ENCODE data around the gene MAPK8.

DNA sequence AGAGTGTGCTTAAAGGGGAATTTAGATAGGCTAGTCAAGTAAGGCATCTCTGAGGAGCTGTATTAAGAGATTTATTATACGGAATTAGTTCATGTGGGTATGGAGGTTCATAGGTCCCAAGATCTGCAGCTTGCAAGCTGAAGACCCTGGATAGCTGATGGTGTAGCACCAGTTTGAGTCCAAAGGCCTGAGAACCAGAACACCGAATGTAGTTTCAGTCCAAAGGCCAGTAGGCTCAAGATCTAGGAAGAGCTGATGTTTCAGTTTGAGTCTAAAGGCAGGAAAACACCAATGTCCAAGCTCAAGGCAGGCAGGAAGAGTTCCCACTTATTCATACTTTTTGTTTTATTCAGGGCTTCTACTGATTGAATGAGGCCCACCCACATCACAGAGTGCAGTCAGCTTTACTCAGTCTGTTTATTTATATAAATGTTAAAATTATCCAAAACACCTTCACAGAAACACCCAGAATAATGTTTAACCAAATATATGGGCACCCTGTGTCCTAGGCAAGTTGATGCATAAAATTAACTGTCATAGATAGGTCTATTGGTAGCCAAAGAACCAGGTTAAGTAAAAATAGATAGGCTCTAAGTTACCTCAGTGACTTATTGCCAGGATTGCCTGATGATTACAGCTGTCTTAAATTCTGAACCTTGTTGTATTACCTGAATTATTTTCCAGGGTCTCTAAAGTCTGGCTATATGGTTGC is 83.5 kb downstream of the MAPK8 start:
- TF ChIP-seq, protein P1, sequence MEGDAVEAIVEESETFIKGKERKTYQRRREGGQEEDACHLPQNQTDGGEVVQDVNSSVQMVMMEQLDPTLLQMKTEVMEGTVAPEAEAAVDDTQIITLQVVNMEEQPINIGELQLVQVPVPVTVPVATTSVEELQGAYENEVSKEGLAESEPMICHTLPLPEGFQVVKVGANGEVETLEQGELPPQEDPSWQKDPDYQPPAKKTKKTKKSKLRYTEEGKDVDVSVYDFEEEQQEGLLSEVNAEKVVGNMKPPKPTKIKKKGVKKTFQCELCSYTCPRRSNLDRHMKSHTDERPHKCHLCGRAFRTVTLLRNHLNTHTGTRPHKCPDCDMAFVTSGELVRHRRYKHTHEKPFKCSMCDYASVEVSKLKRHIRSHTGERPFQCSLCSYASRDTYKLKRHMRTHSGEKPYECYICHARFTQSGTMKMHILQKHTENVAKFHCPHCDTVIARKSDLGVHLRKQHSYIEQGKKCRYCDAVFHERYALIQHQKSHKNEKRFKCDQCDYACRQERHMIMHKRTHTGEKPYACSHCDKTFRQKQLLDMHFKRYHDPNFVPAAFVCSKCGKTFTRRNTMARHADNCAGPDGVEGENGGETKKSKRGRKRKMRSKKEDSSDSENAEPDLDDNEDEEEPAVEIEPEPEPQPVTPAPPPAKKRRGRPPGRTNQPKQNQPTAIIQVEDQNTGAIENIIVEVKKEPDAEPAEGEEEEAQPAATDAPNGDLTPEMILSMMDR (tag by site-specific recombination; IDR thresholded peaks at IDR 0.05) = no peak
- TF ChIP-seq ZNF654 (tag by site-specific recombination; IDR thresholded peaks at IDR 0.05; ENCODE audit: low read depth) (no peak), ZNF302 (tag by site-specific recombination; IDR thresholded peaks at IDR 0.05; ENCODE audit: low read depth) (no peak), ZNF114 (tag by site-specific recombination; IDR thresholded peaks at IDR 0.05) (no peak), YY1 (tag by site-specific recombination; IDR thresholded peaks at IDR 0.05) (no peak), TCF7L2 (IDR thresholded peaks at IDR 0.05; ENCODE audit: borderline replicate concordance, low read depth, low read length) (no peak), ZFP69B (tag by site-specific recombination; IDR thresholded peaks at IDR 0.05) (no peak), ZNF571 (tag by site-specific recombination; IDR thresholded peaks at IDR 0.05) (no peak), ZNF514 (tag by site-specific recombination; IDR thresholded peaks at IDR 0.05) (no peak)
- TF ChIP-seq, protein P2, sequence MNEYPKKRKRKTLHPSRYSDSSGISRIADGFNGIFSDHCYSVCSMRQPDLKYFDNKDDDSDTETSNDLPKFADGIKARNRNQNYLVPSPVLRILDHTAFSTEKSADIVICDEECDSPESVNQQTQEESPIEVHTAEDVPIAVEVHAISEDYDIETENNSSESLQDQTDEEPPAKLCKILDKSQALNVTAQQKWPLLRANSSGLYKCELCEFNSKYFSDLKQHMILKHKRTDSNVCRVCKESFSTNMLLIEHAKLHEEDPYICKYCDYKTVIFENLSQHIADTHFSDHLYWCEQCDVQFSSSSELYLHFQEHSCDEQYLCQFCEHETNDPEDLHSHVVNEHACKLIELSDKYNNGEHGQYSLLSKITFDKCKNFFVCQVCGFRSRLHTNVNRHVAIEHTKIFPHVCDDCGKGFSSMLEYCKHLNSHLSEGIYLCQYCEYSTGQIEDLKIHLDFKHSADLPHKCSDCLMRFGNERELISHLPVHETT (tag by site-specific recombination; IDR thresholded peaks at IDR 0.05) = no peak
- TF ChIP-seq, protein P3, sequence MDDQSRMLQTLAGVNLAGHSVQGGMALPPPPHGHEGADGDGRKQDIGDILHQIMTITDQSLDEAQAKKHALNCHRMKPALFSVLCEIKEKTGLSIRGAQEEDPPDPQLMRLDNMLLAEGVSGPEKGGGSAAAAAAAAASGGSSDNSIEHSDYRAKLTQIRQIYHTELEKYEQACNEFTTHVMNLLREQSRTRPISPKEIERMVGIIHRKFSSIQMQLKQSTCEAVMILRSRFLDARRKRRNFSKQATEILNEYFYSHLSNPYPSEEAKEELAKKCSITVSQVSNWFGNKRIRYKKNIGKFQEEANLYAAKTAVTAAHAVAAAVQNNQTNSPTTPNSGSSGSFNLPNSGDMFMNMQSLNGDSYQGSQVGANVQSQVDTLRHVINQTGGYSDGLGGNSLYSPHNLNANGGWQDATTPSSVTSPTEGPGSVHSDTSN (CRISPR knock-in tag; IDR thresholded peaks at IDR 0.05) = no peak

Data from HEK293 (cell line).